GM18505 (cell line): ENCODE results near the gene C1orf115.
"Not testable (repeated sequence)": the region's sequence is repeated elsewhere in the genome, so short reads cannot be mapped to it uniquely, and the experiment has no call there.

Source experiments
- ATAC-seq: cut with Tn5 transposase; IDR thresholded peaks from one replicate; pipeline ENCODE4 v1.9.1; 2021; ENCODE audit not compliant: unreplicated experiment
- POLR2A ChIP-seq: IDR thresholded peaks from 4 replicates; pipeline ENCODE4 v1.6.1; 2011; ENCODE audit warnings: borderline replicate concordance; ENCODE audit not compliant: insufficient read depth, insufficient read length; ENCODE audit errors: extremely low read depth

C1orf115 gene

DNA sequence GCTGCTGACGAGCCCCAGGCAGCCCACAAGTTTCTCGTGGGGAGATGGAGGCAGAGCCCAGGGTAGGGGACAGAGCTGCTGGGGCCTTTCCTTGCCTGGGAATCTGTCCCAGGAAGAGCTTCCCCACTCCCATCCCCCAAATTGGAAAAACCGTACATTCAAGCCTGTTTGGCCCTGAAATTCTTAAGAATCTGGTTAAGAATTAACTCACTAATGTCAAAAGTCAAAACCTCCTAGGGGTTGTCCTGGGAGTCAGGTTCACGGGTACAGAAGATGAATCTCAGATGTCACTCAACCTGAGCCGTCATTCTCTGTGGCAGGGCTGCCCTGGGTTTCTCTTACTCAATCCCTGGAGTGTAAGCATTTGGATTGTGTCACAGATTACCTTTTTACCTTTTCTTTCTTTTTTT is 8.4 kb downstream of the C1orf115 start:
- no peak for ATAC-seq
- TF ChIP-seq POLR2A, result no peak

DNA sequence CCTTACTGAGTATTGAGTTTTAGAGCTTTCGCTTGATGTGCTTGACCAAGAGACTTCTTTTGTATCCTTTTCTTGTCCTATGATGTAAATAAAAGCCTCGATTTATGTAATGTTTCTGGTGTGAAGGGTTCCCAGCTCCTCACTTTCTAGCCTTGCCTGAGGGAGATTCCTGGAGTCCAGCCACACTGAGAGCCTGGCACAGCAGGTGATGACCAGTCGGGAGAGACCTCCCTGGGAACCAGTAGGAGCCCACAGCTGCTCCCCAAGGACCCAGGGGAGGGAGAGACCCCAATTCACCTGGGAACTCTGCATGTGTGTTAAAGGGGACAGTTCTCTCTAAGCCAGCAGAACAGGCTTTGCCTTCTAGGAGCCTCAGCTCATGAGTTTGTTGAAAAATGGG is 8.9 kb downstream of the C1orf115 start:
- no peak for TF ChIP-seq POLR2A
- no peak for ATAC-seq

DNA sequence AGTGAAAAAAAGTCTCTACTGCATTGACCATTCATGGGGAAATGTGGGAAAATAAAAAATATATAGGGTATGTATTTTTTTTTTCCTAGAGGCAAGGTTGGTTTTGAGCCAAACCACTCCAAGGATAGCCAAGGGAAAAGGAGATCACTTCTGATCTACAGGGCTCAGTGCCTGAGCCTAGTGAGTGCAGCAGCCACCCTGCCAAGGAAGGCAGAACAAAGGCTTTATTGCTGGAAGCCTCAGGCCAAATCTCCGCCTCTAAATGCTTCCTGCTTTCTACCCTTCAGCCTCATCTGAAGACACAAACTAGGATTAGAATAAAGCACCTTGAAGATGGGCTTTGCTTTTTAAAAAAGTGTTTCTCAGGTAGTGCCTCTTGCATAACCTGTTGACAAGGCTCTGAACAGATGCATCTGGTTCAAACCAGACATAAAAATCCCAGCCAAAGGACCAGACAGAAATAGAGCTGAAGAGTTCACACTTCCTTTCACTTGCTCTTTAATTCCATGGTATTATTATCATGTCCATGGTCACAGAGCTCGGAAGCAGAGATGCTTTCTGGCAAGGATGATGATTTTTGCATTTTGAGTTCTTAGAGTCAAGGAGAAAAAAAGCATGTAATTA is 10.5 kb downstream of the C1orf115 start:
- TF ChIP-seq POLR2A, result no peak
- no peak for ATAC-seq

DNA sequence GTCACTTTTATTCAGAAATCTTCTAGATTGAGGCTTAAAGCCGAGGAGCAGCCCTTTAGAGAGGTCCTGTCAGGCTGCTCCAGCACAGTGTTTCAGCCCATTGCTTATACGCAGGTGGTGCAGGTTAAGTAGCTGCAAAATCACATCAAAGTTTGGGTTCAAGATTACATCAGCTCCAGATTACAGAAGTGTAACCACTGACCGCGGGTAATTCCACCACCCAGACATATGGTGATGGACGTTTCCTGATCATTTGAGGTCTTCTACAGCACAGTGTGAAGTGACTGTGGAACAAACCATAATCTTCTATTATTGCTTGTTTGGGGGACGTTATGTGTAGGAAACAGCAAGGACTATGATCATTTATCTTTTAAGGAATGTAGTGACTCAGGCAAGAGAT is 11.8 kb downstream of the C1orf115 start:
- no peak for TF ChIP-seq POLR2A
- no peak for ATAC-seq

DNA sequence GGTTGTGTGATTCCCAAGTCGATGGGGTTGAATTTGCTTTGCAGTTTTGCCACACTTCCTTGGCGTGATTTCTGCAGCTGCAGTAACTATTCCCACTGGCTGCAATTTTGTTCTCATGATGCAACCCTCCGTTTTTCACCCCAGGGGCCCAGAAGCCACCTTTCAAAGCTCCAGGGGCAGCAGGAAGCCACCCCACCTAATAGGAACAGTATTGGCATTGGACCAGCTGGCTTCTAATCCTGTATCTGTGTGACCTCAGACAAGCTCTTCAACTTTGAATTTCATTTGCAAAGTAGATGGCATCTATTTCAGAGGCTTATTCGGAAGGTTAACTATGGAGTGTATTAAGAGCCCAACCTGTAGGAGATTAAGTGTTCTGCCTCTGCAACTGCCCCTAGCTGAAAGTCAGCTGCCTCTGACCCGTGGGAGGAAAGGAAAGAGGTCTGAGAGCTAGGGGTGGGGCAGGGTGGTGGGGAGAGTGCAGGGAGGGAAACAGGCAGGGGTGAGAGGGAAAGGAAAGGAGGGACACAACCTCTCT is 12.6 kb downstream of the C1orf115 start:
- TF ChIP-seq POLR2A, result no peak
- no peak for ATAC-seq

DNA sequence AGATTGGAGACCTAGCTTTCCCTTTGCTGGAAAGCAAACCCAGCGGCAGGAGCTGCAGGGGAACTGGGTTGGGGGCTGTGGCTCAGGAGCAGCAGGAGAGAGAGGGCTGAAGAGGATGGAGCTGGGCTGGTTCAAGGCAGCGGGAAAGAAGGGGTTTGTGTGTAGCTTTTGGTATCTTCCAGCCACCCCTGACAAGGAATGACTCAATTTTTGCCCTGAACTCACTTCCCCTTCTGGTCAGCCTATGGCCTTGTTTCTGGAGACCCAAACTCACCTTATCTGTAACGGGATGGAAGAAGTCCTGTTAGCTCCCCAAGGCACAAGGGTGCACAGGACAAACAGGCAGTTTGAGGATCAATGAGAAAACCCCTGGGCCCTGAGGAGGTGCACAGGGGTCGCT is 13.1 kb downstream of the C1orf115 start:
- no peak for ATAC-seq
- no peak for TF ChIP-seq POLR2A

DNA sequence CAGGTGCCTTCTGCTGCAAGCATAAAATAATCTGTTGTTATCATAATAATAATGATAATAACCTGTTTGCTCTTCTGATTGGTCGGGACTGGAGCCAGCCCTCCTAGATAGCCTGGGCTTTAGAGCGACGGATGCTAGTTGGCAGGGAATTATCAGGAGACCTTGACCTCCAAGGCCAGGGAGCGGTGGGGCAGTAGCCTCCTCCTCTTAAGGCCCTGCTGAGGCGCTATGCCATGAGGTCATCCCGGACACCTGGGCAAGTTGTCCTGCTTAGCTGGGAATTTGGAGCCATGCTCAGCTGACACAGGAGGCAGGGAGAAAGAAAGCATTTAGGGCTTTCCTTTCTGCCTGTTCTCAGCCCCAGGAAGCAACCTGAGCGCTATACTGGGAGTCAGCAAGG is 15.6 kb downstream of the C1orf115 start:
- TF ChIP-seq POLR2A, result no peak
- ATAC-seq, result no peak

DNA sequence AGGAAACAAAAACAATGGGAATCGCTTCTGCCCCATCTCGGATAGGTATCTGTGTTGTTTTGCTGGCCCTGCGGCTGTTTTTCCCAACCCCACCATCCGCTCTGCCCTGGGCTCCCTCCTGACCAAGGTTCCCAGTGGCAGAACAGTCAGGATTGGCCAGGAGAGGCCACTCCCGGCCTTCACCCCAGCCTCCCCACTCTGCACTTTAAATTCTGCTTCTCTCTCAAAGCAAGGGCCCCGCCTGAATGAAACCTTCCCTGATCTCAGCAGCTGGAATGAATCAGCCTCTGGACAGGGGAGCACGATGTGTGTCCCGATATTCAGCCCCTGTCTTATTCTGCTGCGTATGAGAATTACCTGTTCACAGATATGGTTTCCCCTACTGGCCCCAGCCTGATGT is 16.3 kb downstream of the C1orf115 start:
- no peak for TF ChIP-seq POLR2A

DNA sequence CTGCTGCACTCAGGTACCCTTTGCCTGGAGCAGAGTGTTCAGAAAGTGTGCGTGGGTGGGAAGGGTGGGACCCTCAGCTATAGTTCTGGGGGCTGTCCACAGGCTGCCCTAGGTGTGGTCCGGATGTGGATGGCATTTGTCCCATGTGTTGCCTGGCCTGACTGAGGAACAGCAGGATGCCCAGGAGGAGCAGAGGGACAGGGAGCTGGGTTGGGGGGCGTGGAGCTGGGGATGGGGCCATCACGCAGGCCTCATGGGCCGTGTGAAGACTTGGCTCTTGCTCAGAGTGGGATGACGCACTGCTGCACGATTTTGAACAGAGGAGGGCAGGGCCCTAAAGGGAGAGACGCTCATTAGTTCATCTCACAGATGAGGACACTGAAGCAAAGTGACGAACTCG is 17.0 kb downstream of the C1orf115 start:
- TF ChIP-seq POLR2A, result no peak
- ATAC-seq, result no peak

More for the DNA sequence above, 16.3 kb downstream of the C1orf115 start:
- ATAC-seq, result no peak

DNA sequence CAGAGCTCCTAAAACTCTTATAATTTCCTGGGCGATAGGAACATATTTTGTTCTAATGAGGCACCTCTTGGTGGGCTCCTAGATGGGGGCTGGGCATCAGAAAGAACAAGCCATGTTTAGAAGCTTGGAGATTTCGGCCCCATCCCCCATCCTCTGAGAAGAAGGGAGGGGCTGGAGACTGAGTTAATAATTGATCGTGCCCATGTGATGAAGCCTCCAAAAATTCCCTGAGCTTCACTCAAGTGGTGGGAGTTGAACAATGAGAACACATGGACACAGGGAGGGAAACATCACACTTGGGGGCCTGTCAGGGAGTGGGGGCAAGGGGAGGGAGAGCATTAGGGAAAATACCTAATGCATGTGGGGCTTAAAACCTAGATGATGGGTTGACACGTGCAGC is 18.1 kb downstream of the C1orf115 start:
- no peak for ATAC-seq
- no peak for TF ChIP-seq POLR2A

DNA sequence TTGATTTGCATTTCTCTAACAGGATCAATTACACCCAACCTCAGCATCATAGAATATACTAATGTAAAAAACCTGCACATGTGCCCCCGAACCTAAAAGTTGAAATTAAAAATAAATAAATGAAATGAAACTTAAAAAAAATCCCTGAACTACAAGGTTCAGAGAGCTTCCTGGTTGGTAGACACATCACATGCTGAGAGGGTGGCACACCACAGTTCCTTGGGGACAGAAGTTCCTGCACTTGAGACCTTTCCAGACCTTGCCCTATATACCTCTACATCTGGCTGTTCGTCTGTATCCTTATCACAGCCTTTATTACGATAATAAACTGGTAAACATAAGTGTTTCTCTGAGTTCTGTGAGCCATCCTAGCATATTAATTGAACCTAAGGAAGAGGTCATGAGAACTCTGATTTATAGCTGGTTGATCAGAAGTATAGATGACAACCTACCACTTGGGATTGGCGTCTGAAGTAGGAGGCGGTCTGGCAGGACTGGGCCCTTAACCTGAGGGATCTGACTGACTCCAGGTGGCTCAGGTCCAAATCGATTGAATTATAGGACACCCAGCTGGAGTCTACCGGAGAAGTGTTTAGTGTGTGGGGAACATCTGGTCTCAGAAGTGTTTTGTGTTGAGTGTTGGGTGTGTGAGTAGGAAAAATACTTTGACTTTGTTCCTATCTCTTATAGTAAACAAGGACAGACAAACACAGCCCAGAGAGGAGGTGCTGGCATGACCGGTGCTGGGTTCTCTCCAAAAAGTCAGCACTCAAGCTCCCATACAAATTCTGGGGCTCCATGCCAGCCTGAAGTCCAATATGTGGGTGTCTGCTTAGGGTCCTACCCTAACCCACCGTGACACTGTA is 19.0 kb downstream of the C1orf115 start:
- ATAC-seq, result no peak
- TF ChIP-seq POLR2A, result no peak

DNA sequence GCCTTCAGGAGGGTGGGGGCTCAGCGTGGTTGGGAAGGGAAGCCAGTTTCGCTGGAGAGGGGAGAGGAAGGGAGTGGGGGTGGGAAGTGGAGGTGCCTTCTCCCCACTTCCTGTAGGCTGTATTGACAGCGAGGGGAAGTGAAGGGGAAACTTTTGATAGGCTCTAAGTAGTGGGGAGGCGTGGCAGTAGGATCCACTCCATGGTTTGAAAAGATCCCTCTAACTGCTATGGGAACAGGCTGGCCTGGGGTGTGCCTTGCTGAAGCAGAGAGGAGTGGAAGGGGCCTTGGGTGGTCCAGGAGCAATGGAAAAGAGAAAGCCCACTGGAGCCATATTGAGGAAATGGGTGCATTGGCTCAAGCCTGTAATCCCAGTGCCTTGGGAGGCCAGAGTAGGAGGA is 20.2 kb downstream of the C1orf115 start:
- no peak for TF ChIP-seq POLR2A
- no peak for ATAC-seq

DNA sequence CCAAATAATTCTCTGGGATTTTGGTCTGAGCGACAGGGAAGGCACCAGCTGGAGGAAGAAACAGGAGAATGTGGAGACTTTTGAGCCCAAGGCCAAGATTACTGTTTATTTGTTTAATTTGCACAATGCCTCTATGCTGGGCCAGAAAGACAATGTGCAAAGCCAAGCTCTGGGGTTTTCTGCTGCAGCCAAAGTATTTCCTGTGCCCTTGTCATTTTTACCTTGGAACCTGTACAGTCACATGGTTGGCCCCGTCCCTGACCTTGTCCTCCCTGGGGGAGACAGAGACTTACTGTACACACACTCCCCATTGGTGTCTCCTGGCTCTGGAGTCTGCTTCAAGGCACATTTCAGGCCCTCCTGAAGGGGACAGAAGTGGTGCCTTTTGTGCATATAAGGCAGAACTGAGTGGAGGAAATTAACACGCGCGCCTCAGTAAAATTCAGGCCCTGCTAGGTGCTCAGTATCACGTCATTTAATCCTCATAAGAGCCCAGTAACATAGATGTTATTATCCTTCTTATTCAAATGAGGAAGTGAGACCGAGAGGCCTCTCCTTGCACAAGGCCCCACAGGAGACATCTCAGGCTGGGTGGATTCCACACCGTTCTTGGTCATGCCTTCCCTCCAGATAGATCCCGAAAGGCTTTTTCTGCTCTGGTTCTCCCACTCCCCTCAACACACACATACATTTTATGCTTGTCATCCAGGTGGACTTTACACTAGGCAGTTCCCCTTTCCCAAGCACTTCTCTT is 21.1 kb downstream of the C1orf115 start:
- TF ChIP-seq POLR2A, result no peak
- ATAC-seq, result peak; percentile 89

DNA sequence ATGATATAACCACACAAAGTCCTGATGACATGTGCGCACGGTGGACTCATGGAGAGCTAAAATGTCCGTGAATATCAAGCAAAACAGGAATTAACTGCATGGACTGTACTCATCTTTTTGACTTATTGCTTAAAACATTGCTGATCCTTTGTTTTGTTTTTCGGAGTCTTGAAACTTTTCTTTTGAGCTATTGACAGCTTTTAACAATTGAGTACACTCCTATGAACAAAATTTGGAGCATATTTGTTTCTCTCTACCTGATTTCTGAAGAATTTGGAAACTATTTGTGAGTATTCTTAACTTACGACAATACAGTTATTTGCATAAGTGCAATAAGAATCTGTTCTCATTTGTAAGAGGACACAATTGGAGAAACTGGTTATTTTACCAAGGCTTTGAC is 25.8 kb downstream of the C1orf115 start:
- not testable (repeated sequence) for ATAC-seq
